ENCODE results near the gene PDAP1. TPM values are rescaled to one million over a fixed set of nuclear protein-coding genes. Genes with fewer than 3 reads are reported as not detected.

The PDAP1 gene
- polyA plus RNA-seq, 1 experiment = 60.2 TPM

GRCh38 chr7:99448855-99449254 lies 40.5 kb upstream of the PDAP1 start:
- Histone ChIP-seq H3K9me3 (ENCODE audit: control insufficient read depth, insufficient read depth, low read length) (no peaks in the 10 kb centered on the region), H3K27ac (ENCODE audit: low read depth, low read length) (no peak overlapping the region), H3K4me3 (ENCODE audit: low read depth, low read length) (no peak overlapping the region), H3K27me3 (ENCODE audit: control insufficient read depth, insufficient read depth, low read length) (no peaks in the 10 kb centered on the region)
- ChIA-PET CTCF (no interaction called here), POLR2A (no interaction called here)
- no peak for DNase-seq (ENCODE audit: low read depth, low spot score)
- TF ChIP-seq CTCF (IDR thresholded peaks at IDR 0.05; ENCODE audit: low read depth, low read length) = no peak

GRCh38 chr7:99447943-99448342 lies 39.5 kb upstream of the PDAP1 start:
- ChIA-PET POLR2A (no interaction called here), CTCF (no interaction called here)
- H3K4me3 ChIP-seq (ENCODE audit: low read depth, low read length) = no peak overlapping the region
- TF ChIP-seq CTCF (IDR thresholded peaks at IDR 0.05; ENCODE audit: low read depth, low read length) = no peak
- H3K27ac ChIP-seq (ENCODE audit: low read depth, low read length) = no peak overlapping the region
- no peaks in the 10 kb centered on the region for H3K9me3 ChIP-seq (ENCODE audit: control insufficient read depth, insufficient read depth, low read length)
- no peak for DNase-seq (ENCODE audit: low read depth, low spot score)
- H3K27me3 ChIP-seq (ENCODE audit: control insufficient read depth, insufficient read depth, low read length) = no peaks in the 10 kb centered on the region

GRCh38 chr7:99446096-99446495 lies 37.7 kb upstream of the PDAP1 start:
- no peaks in the 10 kb centered on the region for H3K27me3 ChIP-seq (ENCODE audit: control insufficient read depth, insufficient read depth, low read length)
- DNase-seq (ENCODE audit: low read depth, low spot score) = no peak
- POLR2A ChIA-PET = no interaction called here
- H3K9me3 ChIP-seq (ENCODE audit: control insufficient read depth, insufficient read depth, low read length) = no peaks in the 10 kb centered on the region
- H3K27ac ChIP-seq (ENCODE audit: low read depth, low read length) = no peak overlapping the region
- CTCF ChIA-PET = no interaction called here
- H3K4me3 ChIP-seq (ENCODE audit: low read depth, low read length) = no peak overlapping the region
- TF ChIP-seq CTCF (IDR thresholded peaks at IDR 0.05; ENCODE audit: low read depth, low read length) = no peak

- H3K27me3 ChIP-seq (ENCODE audit: control insufficient read depth, insufficient read depth, low read length) = no peaks in the 10 kb centered on the region
- CTCF ChIA-PET = no interaction called here
- no peak overlapping the region for H3K27ac ChIP-seq (ENCODE audit: low read depth, low read length)
- peak overlapping the region; percentile 94 for H3K4me3 ChIP-seq (ENCODE audit: low read depth, low read length)
- DNase-seq (ENCODE audit: low read depth, low spot score) = no peak
- POLR2A ChIA-PET = no interaction called here
- no peak for TF ChIP-seq CTCF (IDR thresholded peaks at IDR 0.05; ENCODE audit: low read depth, low read length)
- no peaks in the 10 kb centered on the region; the same call in 1 of the 2 replicates for H3K9me3 ChIP-seq (ENCODE audit: control insufficient read depth, insufficient read depth, low read length)
Observed at GRCh38 chr7:99440195-99440594, 31.8 kb upstream of the PDAP1 start.

GRCh38 chr7:99438573-99439480 lies 30.4 kb upstream of the PDAP1 start, which contains the start of the genes CPSF4 and PTCD1:
TSS of gene CPSF4 (plus strand) at chr7:99438943. CDS start at chr7:99439083, 140 bp downstream.
TSS of gene PTCD1 (minus strand) at chr7:99438798. CDS start at chr7:99435242, 3,556 bp downstream.
- POLR2A ChIA-PET = interaction anchor here (0.6 to 2.0 kb wide), 5 partner anchors 9 to 91 kb away, joined by 3 to 8 read pairs (median 3); partner anchors contain the start of genes BUD31, PDAP1 and ZNF394
- H3K4me3 ChIP-seq (ENCODE audit: low read depth, low read length) = peak within 1 kb of the TSS; percentile 94
- H3K27ac ChIP-seq (ENCODE audit: low read depth, low read length) = peak within 1 kb of the TSS; percentile 81
- DNase-seq (ENCODE audit: low read depth, low spot score) = peak; percentile 86
- TF ChIP-seq CTCF (IDR thresholded peaks at IDR 0.05; ENCODE audit: low read depth, low read length) = no peak
- CTCF ChIA-PET = interaction anchor here (0.6 kb wide), 1 partner anchor 421 kb away, joined by 4 read pairs; no protein-coding TSS in a partner anchor
- H3K27me3 ChIP-seq (ENCODE audit: control insufficient read depth, insufficient read depth, low read length) = no peaks in the 10 kb centered on the region
- H3K9me3 ChIP-seq (ENCODE audit: control insufficient read depth, insufficient read depth, low read length) = no peaks in the 10 kb centered on the region; the same call in 1 of the 2 replicates
